Coronary artery (tissue), 2 donors: ENCODE results near the gene EPM2A.

Source experiments
- DNase-seq: peaks from one replicate; pipeline ENCODE4 v3.0.0-alpha.2; 2017; ENCODE audit warnings: low spot score
- H3K27ac ChIP-seq, 2 donors: fragments of 200-600 bp; sonication (generic); one replicate each; pipeline ENCODE4 v1.5.1; 2016 to 2019
- H3K4me3 ChIP-seq: fragments of 200-600 bp; sonication (generic); 2 replicates; pipeline ENCODE4 v1.5.1; 2016; ENCODE audit warnings: mild to moderate bottlenecking, moderate library complexity
- CTCF ChIP-seq: fragments of 200-600 bp; sonication (generic); IDR thresholded peaks from one replicate; pipeline ENCODE4 v1.5.1; 2019; ENCODE audit warnings: antibody characterized with exemption

EPM2A gene

DNA sequence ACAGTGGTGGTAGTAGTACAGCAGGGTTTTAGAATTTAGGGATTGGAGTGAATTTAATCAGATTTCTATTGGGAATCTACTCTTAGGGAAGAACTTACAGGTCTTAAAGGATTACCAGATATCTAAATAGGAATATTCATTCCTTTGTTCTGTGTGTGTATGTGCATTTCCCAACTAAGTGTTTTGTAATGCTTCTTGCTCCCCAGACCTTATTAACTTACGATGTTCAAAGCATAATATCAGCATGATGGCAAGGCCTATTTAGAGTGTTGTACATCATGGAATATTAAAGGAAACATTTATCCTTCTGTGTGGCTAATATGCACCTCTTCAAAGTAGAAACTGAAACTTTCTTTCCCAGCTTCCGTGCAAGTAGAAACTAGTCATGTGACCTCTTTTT is 133.9 kb downstream of the EPM2A start:
- no peak for TF ChIP-seq CTCF
- DNase-seq = no peak
- Histone ChIP-seq H3K4me3 (no peak overlapping the region), H3K27ac (no peak overlapping the region)

- no peak overlapping the region for H3K27ac ChIP-seq
- no peak overlapping the region for H3K4me3 ChIP-seq
- no peak for DNase-seq
- TF ChIP-seq CTCF = no peak
These were observed 135.0 kb downstream of the EPM2A start for GRCh38 chr6:145600299-145600698.

DNA sequence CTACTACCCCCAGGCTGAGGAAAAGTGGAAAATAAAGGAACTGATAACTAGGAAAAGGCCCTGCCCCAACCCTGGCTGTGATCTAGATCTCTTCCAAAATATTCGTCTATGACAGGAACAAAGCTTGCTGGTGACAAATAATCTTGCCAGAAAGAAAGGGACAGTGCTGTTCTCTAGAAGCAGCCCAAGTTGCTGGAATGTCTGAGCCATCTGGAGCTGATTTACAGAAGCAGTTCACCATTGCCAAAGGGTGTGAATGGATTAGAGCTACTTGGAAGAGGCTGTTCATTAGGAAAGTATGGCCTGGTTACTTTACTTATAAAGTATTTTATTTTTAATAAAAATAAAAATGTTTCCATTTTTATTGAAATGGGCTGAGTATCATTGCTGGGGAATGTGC is 146.3 kb downstream of the EPM2A start:
- Histone ChIP-seq H3K4me3 (no peak overlapping the region), H3K27ac (no peak overlapping the region)
- DNase-seq = no peak
- TF ChIP-seq CTCF = no peak

GRCh38 chr6:145587334-145587733 is 148.0 kb downstream of the EPM2A start:
- H3K4me3 ChIP-seq = no peak overlapping the region
- DNase-seq = no peak
- TF ChIP-seq CTCF = no peak
- no peak overlapping the region for H3K27ac ChIP-seq

GRCh38 chr6:145583753-145584152 is 151.6 kb downstream of the EPM2A start:
- no peak for TF ChIP-seq CTCF
- H3K4me3 ChIP-seq = no peak overlapping the region
- H3K27ac ChIP-seq = no peak overlapping the region
- no peak for DNase-seq
